SHP77 treated with DMSO at 0.1 percent for 48 hours (cell line): ENCODE results near the gene FOXL1.
"Not testable (repeated sequence)": the region's sequence is repeated elsewhere in the genome, so short reads cannot be mapped to it uniquely, and the experiment has no call there.

ENCODE experiments used
- DNase-seq: peaks from one replicate; lab custom pipeline; 2025; lab: John Stamatoyannopoulos, UW

FOXL1 gene

DNA sequence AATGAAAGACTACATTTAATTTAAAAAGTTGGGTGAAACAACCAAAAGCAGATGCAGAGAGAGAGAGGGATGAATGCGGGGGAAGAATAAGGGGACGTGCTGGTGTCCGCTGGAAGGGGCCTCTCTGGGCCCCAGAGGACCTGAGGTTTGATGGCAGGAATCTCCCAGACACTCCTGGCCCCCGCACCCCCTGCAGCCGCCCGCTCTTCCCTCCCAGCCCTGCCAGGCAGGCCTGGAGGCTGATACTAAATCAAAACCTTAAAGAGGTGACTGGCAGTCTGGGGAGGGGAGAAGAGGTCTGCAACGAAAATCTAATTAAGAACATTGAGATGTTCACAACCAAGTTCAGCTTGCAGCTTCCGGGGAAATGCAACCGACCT is 2.4 kb downstream of the FOXL1 start:
- DNase-seq: no peak

DNA sequence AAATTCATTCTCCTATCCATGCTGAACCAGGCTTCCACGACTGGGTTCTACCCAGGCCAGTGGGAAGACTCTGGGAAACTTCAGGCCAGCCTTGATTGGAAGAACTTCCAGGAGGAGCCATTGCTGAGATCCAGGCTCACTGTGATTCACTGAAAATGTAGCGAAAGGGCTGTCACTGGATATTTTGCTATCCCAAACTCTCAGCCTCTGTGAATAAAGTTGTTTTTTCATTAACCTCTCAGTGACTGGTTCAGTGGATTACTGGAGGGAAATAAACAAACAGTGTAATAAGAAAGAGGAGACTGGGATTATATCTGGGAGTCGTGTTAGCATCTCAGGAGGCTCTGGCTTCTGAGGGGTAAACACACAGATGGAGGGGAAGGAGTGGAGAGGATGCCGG is 3.1 kb downstream of the FOXL1 start:
- no peak for DNase-seq

DNA sequence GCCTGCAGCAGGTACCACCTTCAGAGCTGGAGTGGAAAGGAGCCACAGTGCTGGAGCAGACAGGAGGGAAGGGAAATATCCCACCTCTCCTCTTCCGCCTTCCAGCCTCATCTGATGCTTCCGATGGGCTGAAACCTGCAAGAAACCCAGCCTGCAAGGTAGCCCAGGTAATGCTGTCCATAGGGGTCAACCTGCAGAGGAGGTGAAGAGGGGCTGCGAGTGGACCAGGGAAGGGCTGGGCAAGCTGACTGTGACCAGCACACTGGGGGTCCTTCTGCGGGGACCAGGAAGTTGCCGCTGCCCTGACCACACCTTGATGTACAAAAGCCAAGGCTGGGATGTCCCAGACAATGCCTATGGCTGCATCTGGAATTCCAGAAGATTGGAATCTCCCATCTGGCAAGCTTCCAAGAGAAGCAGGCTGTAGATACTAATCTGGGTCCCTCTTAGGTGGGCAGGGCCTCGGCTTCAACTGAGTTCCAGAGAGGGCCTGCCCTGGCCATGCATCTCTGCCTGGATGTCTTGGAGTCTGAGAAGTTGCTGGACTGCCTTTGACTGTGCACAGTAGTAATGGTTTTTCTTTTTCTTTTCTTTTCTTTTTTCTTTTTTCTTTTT is 5.8 kb downstream of the FOXL1 start:
- no peak for DNase-seq

DNA sequence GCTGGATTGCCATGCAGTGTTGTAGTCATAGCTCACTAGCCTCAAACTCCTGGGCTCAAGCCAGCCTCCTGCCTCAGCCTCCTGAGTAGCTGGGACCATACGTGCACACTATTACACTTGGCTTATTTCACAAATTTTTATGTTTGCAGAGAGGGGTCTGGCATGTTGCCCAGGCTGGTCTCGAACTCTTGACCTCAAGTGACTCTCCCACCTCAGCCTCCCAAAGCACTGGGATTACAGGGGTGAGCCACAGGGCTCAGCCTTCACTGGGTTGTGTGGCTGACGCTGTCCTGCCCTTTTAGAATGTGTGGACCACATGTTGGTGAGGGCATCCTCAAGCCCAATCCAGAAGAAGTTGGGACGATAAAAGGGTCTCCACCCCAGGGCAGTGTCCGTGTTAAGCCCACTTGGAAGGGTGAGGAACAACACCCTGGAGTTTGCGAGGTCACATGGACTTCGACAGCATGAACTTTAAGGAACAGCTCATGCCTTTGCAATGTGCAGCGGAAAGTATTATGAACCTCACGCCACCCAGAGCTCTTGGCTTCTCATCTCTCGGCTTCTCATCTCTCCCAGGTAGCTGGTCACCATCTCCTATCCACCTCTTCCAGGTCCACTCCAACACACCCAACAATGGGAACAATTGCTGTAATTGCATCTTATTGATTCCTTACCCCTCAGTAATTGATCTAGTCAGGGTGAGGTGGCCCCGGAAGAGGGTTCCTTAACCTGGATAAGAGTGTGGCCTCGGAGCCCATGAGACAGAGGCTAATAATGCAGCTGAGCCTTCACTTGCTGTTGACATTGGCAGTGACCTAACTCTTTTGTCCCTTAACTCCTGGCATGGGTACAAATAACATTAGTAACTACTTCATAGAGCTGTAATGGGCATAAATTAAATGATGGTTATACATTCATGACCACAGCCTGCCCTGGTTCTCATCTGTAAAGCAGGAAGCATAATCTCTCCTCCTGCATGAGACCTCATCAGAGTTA is 6.7 kb downstream of the FOXL1 start:
- DNase-seq: no peak

DNA sequence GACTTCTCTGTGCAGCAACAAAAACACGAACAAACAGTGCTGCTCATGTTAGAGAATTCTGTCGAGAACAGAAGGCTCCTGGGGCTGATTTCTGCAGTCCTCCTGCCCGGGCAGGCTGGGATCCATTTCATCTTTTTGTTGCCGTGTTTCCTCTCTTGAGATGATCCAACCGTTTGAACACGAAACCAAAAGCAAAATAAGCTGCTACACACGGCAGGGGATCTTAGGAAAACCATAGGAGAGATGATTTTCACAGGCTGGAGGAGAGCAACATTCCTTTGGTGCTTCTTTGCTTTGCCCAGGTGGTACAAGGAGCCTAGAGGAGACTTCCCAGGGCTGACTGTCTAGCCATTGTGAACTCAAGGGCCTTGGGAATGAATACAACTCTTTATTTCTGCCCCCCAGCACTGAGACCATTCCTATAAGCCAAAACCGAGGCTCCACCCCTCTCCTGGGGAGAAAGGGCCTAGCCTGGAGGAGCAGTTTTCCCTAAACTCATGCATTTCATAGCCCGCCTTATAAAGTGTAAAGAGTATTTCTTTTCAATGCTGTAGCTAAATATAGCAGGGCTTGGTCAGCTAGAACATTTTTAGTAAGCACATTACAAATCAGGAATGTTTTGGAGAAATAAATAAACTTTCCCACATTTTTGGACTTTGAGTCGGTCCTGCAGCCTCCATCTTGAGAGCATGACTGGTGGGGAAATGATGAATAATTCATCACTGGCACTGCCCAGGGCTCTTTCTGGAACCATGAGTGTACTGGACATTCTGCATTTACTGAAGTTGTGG is 7.7 kb downstream of the FOXL1 start:
- DNase-seq: no peak

DNA sequence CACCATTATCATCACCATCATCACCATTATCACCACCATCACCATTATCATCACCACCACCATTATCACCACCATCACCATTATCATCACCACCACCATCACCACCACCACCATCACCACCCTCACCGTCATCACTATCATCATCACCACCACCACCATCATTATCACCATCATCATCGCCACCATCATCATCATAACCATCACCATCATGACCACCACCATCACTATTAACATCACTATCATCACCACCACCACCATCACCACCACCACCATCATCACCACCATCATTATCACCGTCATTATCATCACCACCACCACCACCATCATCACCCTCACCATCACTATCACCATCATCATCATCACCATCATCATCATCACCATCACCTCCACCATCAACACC is 9.1 kb downstream of the FOXL1 start:
- DNase-seq: no peak

DNA sequence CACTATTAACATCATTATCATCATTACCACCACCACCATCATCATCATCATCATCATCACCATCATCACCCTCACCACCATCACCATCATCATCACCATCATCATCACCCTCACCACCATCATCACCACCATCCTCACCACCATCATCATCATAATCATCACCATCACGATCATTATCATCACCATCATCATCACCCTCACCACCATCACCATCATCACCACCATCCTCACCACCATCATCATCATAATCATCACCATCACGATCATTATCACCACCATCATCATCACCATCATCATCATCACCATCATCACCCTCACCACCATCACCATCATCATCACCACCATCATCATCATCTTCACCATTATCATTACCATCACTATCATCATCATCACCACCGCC is 9.6 kb downstream of the FOXL1 start:
- not testable (repeated sequence) for DNase-seq

DNA sequence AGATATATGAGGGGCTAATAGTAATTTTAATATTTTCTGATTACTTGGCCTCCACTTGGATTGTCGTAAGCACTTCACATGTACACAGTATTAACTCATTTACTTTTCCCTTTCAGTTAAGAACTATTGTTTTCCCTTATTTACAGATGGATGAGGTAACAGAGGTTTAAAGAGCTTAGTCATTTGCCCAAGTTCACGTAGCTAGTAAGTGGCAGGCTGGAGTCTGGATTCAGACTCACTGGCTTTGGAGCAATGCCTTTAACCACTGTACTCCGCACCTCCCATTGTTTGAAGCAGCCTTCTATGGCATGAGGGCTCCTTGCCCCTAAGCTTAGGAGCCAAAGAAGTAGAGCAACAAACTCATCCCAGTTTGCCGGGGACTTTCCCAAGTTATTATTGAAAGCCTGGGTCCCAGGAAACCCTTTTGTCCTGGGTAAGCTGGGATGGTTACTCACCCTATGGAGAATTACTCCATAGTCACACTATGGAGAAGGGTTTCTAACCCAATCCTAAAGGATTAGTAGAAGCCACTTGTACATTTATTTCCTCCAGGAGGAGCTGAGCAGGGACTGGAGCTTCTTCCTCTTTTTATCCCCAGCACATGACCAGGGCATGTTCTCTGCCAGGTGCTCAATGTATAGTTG is 12.3 kb downstream of the FOXL1 start:
- DNase-seq: no peak

DNA sequence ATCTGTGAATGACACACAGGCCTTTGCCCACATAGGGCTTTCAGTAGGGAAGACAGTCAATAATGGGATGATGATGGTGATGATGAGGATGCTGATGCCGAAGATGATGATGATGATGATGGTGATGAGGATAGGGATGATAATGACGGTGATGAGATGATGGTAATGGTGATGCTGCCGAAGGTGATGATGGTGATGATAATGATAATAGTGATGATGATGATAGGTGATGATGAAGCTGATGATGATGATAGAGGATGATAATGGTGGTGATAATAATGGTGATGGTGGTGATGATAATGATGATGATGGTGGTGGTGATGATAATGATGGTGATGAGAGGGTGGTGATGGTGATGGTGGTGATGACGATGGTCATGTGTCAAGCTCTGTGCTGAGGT is 12.9 kb downstream of the FOXL1 start:
- DNase-seq: no peak

DNA sequence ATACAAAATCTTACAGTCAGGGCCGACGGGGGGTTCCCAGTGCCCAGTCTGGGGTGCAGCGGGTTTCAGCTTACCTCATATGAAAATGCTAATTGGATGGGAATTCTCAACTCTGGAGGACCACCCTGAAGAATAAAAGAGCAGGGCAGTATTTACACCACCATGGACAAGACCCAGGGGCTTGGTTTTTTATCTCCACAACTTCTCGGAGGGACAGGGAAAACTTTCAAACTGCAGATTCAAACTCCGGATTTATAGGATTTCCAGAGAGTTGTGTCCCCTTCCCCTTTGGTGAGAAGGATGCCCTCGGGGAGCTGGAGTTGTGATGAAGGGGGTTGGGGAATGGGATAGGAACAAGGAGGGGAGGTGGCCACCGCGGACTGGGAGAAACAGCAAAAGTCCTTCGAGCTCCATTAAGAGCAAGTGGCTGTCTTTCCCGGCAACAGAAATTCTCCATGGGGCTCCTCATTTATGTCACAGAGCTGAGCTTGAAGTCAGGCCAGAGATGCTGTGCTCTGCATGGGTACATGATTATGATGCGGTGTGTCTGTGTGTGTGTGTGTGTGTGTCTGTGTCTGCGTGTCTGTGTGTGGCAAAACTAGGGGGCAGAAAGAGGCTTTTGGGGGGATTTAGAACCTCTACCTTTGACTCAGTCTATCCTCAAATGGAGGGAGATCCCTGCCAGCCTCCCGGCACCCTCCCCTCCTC is 15.7 kb downstream of the FOXL1 start:
- no peak for DNase-seq

DNA sequence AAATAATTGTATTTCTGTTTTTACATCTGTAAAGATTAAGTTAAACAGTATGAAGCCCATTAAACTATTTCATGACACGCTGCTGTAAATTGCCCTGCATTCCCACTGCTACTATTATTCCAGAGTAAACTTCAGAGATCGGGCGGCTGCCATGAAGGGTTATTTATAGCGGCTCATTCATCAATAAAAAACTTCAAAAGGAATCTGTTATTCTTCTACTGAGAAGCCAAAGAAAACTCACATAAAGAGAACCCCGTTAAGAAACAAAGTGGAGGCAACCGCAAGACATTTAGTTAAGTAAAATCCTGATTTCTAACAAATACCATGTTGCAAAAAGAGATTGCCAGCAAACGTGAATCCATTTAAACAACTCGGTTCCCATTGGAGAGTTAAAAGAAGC is 16.4 kb downstream of the FOXL1 start:
- DNase-seq: no peak

DNA sequence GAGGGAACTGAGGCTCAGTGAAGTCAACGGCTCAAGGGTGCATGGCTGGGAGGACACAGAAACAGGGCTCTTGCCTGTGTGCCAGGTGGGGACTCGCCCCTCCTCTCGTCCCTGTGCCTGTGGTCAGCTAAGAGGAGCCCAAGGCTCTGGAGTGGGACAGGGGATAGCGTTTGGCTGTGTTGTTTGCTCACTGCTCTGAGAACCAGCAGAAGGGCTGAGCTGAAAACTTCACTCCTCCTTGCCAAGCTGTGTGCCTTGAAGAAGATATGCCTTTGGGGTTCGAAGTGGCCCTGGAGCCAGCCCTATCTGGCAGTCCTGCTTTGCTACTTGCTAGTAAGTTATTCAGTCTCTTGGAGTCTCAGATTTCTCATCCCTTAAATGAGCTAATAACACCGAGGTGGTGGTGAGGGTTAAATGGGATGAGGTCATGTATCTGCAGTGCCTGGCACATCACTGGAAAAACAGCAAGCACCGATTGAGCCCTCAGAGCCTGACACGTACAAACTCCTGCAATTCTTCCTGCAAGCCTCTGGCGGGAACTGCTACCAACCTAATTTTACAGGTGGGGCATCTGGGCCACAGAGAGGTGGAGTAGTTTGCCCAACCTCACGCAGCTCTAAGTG is 17.7 kb downstream of the FOXL1 start:
- no peak for DNase-seq

DNA sequence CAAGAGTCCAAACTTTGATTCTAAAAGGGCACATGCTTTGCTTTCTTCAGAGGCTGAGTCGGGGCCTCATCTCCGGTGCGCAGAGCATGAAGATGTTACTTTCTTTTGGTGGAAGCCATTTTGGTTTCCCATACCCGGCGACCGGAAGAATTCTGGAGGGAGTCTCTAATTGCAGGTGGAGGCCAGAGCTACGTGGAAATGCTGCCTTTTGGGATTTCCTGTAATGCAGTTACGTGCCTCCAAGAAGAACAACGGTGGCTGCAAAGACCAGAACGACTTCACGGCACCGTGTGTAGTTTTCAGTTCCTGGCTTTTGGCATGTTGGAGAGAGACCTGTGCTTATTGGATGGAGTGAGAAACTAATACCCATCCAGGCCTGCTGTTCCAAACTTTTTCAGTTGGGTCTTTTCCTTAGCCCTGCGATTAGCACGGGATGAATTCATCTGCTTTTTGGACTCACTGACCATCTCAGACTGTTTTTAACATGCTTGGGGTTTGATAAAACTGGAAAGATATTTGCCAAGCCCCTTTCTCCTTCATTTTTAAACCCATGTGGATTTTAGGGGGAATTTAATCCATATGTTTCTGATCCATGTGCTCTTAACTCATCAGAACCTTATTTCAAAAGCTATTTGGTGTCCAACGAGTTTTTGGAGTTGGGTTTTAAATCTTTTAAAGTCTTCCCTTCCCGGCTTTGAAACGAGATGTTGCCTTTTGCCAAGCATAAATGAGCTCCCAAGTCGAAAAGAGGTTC is 19.0 kb downstream of the FOXL1 start:
- DNase-seq: no peak

DNA sequence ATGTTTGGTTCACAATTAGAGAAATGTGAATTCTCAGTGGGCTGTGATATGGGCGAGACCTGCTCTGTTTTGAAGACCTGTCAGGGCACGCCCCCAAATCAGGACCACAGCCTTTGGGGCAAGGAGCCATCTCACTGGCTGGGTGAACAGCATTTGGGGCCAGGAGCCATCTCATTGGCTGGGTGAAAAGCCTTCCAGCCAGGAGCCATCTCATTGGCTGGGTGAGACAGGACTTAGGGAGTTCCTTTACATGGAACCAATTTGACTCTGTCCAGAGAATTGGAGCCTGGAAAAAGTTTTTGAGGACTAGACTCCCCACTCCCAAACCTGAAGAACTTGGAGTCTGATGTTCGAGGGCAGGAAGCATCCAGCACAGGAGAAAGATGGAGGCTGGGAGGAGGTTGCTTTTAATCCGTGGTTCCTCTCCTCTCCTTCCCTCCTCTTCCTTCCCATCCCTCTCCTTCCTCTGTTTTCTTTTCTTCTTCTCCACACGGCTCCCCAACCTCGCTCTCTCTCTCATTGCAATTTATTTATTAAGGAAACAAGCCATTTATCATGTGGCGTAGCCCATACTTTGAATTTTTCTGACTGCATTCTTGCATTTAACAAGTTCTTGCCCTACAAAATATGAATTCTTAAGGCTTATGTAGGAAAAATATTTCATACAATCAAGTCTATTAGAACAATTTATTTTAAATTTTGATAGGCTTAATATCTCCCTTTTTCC is 19.7 kb downstream of the FOXL1 start:
- no peak for DNase-seq

DNA sequence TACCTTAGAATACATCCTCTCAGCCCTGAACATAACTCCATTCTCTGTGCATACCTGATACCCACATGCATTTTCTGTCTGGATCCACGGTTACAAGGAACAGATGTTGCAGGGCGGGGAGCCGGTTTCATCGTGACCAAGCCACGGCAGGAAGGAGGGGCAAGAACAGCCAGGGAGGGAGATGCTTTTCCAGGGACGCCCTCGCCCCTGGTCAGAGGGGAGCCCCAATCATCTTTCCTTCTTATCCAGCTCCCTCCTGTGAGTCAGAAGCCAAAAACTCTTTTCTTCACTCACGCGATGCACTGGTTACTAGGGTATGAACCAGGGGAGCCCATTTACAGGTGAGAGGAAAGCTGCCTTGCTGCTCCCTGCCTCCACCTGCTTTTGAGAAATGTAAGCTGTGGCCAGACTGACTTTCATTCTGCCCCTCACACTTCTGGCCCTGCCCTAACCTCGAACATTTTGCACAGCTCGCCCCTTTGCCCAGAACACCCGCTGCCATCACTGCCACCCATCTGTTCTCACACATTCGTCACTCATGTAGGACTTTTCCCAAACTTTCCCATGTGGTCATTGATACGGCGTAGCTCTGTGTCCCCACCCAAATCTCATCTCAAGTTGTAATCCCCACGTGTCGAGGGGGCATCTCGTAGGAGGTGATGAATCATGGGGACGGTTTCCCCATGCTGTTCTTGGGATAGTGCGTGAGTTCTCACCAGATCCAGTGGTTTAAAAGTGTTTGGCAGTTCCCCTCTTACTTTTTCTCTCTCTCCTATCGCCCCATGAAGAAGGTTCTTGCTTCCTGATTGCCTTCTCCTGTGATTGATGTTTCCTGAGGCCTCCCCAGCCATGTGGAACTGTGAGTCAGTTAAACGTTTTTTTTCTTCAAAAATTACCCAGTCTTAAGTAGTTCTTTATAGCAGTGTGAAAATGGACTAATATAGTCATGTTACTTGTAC is 20.5 kb downstream of the FOXL1 start:
- DNase-seq: no peak

DNA sequence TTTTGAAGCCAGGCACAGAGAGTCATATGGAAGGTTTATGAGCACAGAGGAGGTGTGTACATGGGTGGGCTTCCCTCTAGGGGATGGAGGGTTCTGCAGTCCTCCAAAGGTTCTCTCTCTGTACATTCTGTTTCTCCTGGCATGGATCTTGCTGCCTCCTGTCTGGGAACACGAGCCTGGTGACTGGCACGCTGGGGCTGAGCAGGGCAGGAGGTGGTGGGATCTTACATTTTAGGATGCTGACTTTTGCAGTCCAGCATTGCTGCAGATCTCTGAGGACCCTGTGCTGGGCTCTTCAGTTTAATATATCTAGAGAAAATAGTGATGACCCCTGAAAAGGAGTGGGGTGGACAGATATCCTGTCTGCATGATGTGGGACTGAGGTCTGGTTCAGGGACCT is 23.0 kb downstream of the FOXL1 start:
- no peak for DNase-seq

DNA sequence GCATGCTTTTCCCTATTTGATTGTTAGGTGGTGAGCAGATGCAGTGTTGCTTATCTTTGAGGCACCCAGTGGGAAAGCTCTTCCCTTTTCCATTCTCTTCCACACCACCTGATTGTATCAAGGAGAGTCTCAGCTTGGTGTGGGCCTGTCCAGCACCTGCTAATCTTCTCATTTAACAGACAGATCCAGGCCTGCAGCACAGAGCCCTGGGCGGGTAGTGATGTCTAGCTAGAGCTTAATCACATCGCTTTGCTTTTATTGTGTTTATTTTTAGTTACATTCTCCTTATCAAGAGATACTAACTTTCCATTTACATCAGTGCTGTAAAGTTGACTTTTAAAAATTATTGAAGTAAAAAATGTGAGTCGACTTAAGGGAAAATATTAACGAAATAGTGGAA is 24.2 kb downstream of the FOXL1 start:
- DNase-seq: no peak

DNA sequence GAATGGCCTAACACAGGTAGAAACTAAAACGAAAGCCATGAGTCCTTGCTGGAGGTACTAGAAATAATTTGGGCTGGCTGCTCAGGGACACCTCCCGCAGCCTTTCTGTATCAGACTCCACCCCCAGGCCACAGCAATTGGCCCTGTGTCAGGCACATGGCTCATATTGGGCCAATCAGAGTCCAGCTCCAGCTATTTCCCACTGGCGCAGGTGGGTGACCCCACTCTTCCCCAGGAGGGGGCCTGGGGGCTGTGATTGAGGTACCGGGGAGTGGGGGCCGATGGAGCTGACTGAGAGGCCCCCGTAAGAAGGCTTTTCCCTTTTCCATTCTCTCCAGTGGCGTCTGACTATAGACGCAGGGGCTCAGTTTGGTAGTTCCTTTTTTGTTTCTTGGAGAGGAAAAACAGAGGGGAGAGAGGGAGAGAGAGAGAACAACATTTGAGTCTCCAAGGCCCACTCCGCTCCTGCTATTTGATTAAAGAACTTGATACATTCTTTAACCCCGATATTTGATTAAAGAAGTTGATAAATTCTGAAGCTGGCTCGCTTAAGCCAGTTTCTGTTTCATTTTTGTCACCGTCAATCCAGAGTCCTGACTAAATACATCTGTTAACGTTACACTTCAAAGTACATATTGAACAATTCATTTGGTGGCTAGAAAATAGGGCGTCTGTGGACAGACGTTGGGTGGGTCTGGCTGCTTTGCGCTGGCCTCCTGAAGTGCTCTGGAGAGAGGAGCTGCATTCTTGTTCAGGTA is 26.3 kb downstream of the FOXL1 start:
- DNase-seq: no peak
